ENCODE measurements around the gene ZBTB32. TPM values are rescaled to one million over a fixed set of nuclear protein-coding genes. Genes with fewer than 3 reads are reported as not detected.

ZBTB32 gene
- total RNA-seq, 4 donors from 2014 or later, result not detected

- Histone ChIP-seq H3K4me3 (peak within 1 kb of the TSS; percentile 86), H3K4me1 (peaks cover 51% of the 10 kb centered on the region), H3K36me3 (peaks cover 5% of the 10 kb centered on the region), H3K27ac (peak within 1 kb of the TSS; percentile 100), H3K9me3 (no peaks in the 10 kb centered on the region), H3K27me3 (no peaks in the 10 kb centered on the region)
- TF ChIP-seq POLR2AphosphoS5 (IDR thresholded peaks at IDR 0.05) (peak in 1 of 3 donors; percentile 40), EP300 (IDR thresholded peaks at IDR 0.05) (no peak), POLR2A (IDR thresholded peaks at IDR 0.05) (peak in 1 of 2 donors; percentile 22)
- TF ChIP-seq, protein P1, sequence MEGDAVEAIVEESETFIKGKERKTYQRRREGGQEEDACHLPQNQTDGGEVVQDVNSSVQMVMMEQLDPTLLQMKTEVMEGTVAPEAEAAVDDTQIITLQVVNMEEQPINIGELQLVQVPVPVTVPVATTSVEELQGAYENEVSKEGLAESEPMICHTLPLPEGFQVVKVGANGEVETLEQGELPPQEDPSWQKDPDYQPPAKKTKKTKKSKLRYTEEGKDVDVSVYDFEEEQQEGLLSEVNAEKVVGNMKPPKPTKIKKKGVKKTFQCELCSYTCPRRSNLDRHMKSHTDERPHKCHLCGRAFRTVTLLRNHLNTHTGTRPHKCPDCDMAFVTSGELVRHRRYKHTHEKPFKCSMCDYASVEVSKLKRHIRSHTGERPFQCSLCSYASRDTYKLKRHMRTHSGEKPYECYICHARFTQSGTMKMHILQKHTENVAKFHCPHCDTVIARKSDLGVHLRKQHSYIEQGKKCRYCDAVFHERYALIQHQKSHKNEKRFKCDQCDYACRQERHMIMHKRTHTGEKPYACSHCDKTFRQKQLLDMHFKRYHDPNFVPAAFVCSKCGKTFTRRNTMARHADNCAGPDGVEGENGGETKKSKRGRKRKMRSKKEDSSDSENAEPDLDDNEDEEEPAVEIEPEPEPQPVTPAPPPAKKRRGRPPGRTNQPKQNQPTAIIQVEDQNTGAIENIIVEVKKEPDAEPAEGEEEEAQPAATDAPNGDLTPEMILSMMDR (IDR thresholded peaks at IDR 0.05), result no peak
- DNase-seq (ENCODE audit: low spot score in 2 of 2), result peak; percentile 98 to 99
- WGBS, result 0% methylated on average over 24 of the region's 40 CpGs
Measured at GRCh38 chr19:35745328-35746086, 41.1 kb downstream of the ZBTB32 start, which contains the start of the genes PSENEN and U2AF1L4. TSS of gene PSENEN (plus strand) at chr19:35745651. CDS start at chr19:35745931, 280 bp downstream. TSS of gene U2AF1L4 (minus strand) at chr19:35745418. CDS start at chr19:35745391, 27 bp downstream.

GRCh38 chr19:35746087-35746462 is 41.7 kb downstream of the ZBTB32 start:
- TF ChIP-seq POLR2AphosphoS5 (IDR thresholded peaks at IDR 0.05) (no peak), POLR2A (IDR thresholded peaks at IDR 0.05) (no peak), EP300 (IDR thresholded peaks at IDR 0.05) (no peak)
- TF ChIP-seq, protein P1 (IDR thresholded peaks at IDR 0.05), result no peak
- 12% methylated on average over 4 of the region's 4 CpGs for WGBS
- Histone ChIP-seq H3K4me1 (peaks cover 47% of the 10 kb centered on the region), H3K27ac (peak overlapping the region; percentile 100), H3K36me3 (peaks cover 5% of the 10 kb centered on the region), H3K9me3 (no peaks in the 10 kb centered on the region), H3K27me3 (no peaks in the 10 kb centered on the region), H3K4me3 (peak overlapping the region; percentile 86)
- DNase-seq (ENCODE audit: low spot score in 2 of 2), result no peak

DNA sequence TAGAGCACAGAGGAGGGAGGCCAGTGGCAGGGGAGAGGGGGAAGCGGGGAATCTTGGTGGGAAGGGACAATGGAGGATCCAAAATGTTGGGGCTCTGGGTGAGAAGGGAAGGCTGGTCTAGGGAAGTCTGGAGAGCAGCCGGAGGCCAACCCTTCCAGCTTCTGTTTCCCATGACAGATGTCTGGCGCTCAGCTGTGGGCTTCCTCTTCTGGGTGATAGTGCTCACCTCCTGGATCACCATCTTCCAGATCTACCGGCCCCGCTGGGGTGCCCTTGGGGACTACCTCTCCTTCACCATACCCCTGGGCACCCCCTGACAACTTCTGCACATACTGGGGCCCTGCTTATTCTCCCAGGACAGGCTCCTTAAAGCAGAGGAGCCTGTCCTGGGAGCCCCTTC is 42.2 kb downstream of the ZBTB32 start:
- Histone ChIP-seq H3K27me3 (no peaks in the 10 kb centered on the region), H3K4me3 (peak overlapping the region; percentile 86), H3K36me3 (peaks cover 5% of the 10 kb centered on the region), H3K9me3 (no peaks in the 10 kb centered on the region), H3K27ac (no peak overlapping the region), H3K4me1 (peaks cover 44% of the 10 kb centered on the region)
- DNase-seq (ENCODE audit: low spot score in 2 of 2), result no peak
- TF ChIP-seq POLR2AphosphoS5 (IDR thresholded peaks at IDR 0.05), result no peak
- TF ChIP-seq, protein P1 (IDR thresholded peaks at IDR 0.05), result no peak
- no peak for TF ChIP-seq POLR2A (IDR thresholded peaks at IDR 0.05)
- WGBS, result 74% methylated on average over 5 of the region's 5 CpGs

DNA sequence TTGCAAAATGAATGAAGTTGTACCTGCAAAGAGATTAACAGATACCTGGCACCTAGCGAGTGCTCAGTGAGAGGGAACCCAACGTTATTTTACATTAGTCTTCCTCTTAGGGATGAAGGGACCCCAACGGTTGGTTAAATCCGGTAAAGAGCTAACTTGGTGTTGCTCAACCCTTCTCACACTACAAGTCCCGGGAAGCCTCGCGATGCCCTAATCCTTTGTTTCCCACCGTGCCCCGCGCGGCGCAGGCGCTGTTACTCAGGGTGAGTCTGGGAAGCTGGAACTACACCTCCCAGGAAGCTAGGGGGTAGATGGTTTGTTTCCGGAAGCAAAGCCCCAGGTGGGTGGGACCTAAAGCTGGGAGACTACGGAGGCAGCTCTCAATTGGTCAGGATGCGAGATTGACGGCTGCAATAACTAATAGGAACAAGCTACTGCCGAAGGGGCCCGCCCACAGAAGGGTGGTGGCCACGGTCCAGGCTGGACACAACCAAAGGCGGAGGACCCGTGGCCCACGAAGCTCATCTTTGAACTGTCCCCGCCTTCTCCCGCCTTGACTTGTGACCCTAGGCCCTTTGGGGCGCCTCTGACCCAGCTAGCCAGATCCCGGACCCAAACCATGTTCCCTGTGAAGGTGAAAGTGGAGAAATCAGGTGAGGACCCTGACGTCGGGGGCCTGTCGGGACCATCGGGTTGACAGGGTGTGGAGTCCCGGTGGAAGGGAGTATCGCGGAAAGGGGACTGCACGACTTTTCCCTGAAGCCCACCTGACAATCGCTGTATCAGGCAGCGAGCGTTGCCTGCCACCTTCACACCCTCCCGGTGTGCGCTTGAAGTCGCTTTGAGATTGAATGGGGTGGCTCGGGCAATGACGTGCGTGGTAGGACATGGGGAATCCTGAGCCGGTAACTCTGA is 44.0 kb downstream of the ZBTB32 start, which contains the start of gene LIN37:
Gene LIN37 (plus strand): TSS at position 471 of the 915 bp plus-strand sequence. CDS start 149 bp downstream, at position 620.
- peaks cover 44% of the 10 kb centered on the region for H3K4me1 ChIP-seq
- TF ChIP-seq, protein P1 (IDR thresholded peaks at IDR 0.05), result no peak
- TF ChIP-seq POLR2A (IDR thresholded peaks at IDR 0.05) (peak; percentile 71 to 78), EP300 (IDR thresholded peaks at IDR 0.05) (no peak), POLR2AphosphoS5 (IDR thresholded peaks at IDR 0.05) (peak in 1 of 3 donors; percentile 59)
- peak within 1 kb of the TSS; percentile 34 for H3K27ac ChIP-seq
- H3K36me3 ChIP-seq, result peaks cover 16% of the 10 kb centered on the region
- peak; percentile 99 to 100 for DNase-seq (ENCODE audit: low spot score in 2 of 2)
- WGBS, result under 1% methylated on average over 38 of the region's 45 CpGs
- no peaks in the 10 kb centered on the region for H3K9me3 ChIP-seq
- H3K27me3 ChIP-seq, result no peaks in the 10 kb centered on the region
- peak within 1 kb of the TSS; percentile 59 for H3K4me3 ChIP-seq
